HG03196 (cell line): ENCODE results near the gene SPINK1.
"Not testable (repeated sequence)": the region's sequence is repeated elsewhere in the genome, so short reads cannot be mapped to it uniquely, and the experiment has no call there.

Experiments used
- ATAC-seq: cut with Tn5 transposase; IDR thresholded peaks from one replicate; pipeline ENCODE4 v1.9.1; 2021; ENCODE audit not compliant: unreplicated experiment

SPINK1 gene, protein sequence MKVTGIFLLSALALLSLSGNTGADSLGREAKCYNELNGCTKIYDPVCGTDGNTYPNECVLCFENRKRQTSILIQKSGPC

DNA sequence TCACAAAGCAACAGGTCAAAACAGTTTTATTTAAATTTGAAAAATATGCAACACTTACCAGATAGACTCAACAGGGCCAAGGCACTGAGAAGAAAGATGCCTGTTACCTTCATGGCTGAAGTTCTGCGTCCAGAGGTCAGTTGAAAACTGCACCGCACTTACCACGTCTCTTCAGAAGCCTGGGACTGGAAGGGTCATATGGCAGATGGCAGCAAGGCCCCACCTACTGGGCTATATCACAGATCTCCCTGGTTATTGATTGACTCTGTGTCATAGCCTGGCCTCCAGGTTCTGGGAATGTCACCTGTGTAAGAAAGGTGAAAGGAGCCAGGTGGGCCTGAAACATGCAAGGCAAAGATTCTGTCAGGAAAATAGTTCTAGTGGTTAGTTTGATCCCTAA lies at the start of gene SPINK1:
Gene SPINK1 (minus strand): TSS at position 207 of the 400 bp plus-strand sequence. CDS start 94 bp downstream, at position 113.
- ATAC-seq, result no peak

- no peak for ATAC-seq
These were observed 49.0 kb upstream of the SPINK1 start for GRCh38 chr5:147880487-147880886.

GRCh38 chr5:147879784-147880183 lies 48.3 kb upstream of the SPINK1 start:
- ATAC-seq, result no peak

GRCh38 chr5:147878066-147878759 lies 46.7 kb upstream of the SPINK1 start, which contains the start of gene SCGB3A2:
SCGB3A2 (plus strand) TSS chr5:147878711; CDS start chr5:147878804, 93 bp downstream.
- no peak for ATAC-seq

DNA sequence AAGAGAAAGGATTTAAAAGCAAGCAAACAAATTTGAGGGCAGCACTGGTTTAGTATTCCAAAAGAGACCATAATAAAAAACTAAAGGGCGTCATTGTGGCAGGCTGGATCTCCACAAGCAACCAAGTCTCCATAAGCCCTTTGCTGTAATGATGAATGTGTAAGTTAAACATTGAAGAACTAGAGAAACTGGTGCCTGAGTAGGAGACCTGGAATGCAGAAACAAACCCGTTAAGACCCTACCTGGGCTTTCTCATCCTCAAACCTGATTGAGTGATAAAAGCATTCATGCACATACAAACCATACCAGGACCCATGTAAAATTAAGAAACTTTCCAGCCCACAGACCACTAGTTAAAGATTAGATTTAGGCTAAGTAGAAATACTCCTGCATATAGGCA lies 45.2 kb upstream of the SPINK1 start:
- no peak for ATAC-seq

DNA sequence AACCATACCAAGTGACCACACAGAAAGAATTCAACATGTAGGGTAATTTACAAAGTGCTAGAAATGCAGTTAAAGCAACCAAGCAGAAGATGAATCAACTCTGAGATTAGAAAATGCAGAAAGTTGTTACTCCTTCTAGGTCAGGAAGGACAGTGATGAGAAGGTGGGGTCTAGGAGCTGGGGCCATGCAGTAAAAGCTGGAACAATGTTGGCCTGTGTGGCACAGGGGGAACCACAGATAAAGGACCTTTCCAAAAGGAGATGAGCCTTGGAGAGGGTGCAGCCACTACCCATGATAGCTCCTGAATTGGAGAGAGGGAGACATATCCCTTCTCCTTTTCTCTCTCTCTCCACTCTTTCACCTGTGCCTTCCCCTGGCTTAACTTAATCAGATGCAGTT lies 44.7 kb upstream of the SPINK1 start:
- ATAC-seq, result no peak

DNA sequence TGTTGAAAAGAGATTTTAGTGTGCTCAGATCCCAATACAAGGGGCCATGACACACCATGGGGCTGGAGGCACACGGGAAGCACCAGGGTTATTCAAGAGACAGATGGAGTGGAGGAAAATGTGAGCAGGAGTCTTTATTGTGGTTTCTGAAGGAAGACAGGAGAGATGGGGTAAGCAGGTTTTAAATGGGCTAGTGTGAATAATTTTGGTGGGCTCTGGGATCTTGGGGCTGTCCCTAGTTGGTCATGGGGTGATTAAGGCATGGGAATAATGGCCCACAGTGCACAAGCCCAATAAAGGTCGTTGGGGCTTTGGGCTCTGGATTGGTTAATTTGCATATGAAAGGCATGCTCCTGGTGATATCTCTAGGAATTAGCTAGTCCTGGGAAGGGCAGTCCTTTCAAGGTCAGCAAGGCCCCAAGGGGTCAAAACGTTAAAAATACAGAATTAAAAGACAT lies 43.5 kb upstream of the SPINK1 start:
- no peak for ATAC-seq

GRCh38 chr5:147874118-147874875 lies 42.8 kb upstream of the SPINK1 start:
- ATAC-seq, result not testable (repeated sequence)

DNA sequence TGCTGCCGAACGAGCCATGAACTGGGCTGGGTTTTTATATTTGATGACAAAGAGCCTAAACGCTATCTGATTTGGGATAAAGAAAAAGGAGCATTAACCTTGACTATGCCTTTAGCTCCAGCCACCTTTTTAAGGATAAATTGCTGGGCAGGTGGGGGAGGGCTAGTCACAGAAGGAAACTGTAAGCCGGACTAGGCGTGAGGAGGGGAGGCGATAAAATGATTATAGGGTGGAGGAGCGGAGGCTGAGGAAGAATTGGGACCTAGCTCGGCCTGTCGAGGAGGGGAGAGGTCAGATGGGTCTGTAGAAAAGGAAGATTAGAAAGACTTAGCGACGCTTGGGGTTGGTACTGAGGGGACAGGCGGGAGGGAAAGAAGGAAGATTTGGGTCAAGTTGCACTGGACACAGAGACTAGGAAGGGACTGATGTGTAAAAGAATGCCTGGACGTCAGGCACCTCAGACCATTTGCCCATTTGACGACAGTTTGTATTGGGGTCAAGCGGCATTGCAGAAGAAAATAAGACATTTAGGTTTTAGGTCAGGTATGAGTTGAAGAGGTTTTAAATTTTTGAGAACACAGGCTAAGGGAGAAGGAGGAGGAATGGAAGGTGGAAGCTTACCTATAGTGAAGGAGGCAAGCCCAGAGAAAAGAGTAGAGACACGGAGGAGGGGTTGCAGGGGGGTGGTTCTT lies 41.4 kb upstream of the SPINK1 start:
- not testable (repeated sequence) for ATAC-seq

- ATAC-seq, result not testable (repeated sequence)
These were observed 40.6 kb upstream of the SPINK1 start for GRCh38 chr5:147871980-147872549.

GRCh38 chr5:147869892-147870291 lies 38.4 kb upstream of the SPINK1 start:
- not testable (repeated sequence) for ATAC-seq

DNA sequence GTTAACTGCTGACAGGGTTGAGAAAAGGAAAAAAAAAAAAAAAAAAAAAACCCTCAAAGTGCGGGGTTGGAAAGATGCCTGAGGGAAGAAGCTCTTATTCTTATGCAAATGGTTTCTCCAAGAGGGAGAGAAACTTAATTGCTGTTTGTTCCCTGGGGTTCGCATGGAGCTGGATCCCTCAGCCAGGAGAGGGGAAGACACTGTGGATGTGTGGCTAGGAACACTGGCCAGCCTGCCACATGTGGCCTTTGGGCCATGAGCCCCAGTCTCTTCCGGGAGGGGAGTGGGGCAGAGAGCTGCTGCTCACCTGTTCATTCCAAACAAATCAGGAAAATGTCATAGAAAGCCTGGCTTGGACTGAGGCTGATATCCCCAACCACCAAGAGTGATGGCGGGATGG lies 37.6 kb upstream of the SPINK1 start:
- no peak for ATAC-seq

DNA sequence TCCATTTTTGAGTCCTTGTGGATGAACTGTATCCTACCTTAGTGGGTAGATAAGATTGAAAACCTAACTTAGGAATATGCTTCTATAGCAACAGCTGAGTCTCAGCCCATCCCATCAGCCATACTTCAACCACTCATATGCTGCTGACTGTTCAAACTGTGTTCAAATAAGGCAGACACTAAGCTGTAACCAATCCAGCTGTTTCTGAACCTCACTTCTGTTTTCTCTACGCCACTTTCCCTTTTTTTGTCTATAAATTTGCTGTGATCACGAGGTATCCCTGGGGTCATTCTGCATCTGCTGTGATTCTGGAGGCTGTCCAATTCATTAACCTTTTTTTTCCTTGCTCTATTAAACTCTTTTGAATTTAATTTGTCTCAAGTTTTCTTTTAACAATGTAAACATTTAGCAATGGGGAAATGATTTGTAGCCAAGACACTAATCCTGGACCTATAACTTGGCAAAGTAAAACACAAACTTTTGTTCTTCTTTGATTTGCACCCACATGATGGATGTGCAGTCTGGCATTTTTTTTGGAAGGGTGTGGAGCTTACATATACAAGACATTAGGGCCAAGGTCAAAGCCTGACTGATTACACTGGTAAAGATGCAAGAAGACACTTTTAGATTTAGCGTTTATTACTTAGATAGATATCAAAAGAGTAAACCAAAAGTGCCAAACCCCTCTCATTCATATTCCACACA lies 32.1 kb upstream of the SPINK1 start:
- no peak for ATAC-seq

DNA sequence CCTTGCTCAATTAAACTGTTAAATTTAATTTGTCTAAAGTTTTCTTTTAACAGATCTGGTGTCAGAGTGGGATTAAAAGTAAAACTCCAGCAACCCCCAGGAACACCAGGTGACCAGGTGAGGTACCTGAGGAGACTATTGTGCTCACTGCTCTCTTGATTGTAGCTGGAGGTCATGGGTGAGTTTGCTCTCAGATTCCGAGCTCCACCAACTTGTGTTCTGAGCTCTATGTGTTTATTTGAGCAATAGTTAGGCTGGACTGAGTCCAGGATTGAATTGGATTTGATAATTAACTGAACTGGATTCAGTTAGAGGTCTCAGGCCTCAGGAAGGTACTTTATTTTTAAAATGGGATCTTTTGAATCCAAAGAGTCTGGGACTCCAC lies 29.2 kb upstream of the SPINK1 start:
- ATAC-seq, result no peak

DNA sequence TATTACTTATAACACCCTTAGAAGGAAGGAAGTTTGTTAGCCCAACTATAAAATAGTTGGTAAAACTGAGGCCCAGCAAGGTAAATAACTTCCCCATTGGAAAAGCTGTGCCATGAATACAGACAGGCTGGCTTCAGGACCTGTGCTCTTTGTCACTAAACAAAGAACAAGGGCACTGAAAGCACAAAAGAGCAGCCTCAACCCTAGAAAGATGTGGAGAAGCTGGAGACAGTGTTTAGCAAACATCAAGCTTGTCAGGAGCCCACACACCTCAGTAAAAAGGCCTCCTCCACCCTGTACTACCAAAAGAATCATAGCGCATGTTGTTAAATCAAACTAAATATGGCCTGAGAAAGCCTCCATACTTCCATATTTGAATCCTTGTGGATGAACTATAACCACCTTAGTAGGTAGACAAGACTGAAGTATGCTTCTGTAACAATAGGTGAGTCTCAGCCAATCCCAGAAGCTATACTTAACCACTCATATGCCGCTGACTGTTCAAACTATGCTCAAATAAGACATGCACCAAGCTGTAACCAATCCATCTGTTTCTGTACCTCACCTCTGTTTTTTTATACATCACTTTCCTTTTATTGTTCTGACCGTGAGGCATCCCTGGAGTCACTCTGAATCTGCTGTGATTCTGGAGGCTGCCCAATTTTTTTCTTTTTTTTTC lies 28.6 kb upstream of the SPINK1 start:
- no peak for ATAC-seq

- no peak for ATAC-seq
These were observed 27.1 kb upstream of the SPINK1 start for GRCh38 chr5:147858565-147858964.

- ATAC-seq, result peak; percentile 90
These were observed 26.0 kb upstream of the SPINK1 start for GRCh38 chr5:147857302-147858129.

- ATAC-seq, result no peak
These were observed 25.3 kb upstream of the SPINK1 start for GRCh38 chr5:147856801-147857200.

DNA sequence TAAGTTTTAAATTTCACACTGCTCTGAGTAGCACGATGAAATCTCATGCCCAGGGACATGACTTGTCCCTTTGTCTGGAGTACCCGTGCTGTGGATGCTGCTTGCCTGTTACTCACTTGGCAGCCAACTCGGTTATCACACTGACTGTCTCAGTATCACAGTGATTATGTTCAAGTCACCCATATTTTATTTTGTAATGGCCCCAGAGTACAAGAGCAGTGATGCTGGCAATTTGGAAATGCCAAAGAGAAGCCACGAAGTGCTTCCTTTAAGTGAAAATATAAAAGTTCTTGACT lies 24.3 kb upstream of the SPINK1 start:
- ATAC-seq, result no peak
